Transverse colon (tissue), 4 donors: ENCODE results near the gene ZNF407. TPM values are rescaled to one million over a fixed set of nuclear protein-coding genes. Genes with fewer than 3 reads are reported as not detected.

Source experiments
- DNase-seq: peaks from one replicate; pipeline ENCODE4 v3.0.0-alpha.2; 2019
- H3K27ac ChIP-seq, 4 donors: fragments of 200-600 bp; sonication (generic); 2 replicates each; pipeline ENCODE4 v1.5.1; 2016 to 2018; ENCODE audit warnings: inconsistent platforms in 4 of 4
- H3K27me3 ChIP-seq: fragments of 200-600 bp; sonication (generic); 2 replicates; pipeline ENCODE4 v1.5.1; 2017; ENCODE audit warnings: inconsistent platforms
- H3K36me3 ChIP-seq, 4 donors: fragments of 200-600 bp; sonication (generic); 2 replicates each; pipeline ENCODE4 v1.5.1; 2017 to 2019; ENCODE audit warnings: inconsistent platforms in 4 of 4
- H3K4me1 ChIP-seq, 4 donors: fragments of 200-600 bp; sonication (generic); 2 replicates each; pipeline ENCODE4 v1.5.1; 2017 to 2020; ENCODE audit warnings: inconsistent platforms in 4 of 4
- H3K4me3 ChIP-seq, 4 donors: fragments of 200-600 bp; sonication (generic); 1 replicate in 1 of 4; 2 replicates in 3 of 4; pipeline versions ENCODE4 v1.5.1 to v1.6.1; 2017 to 2019; ENCODE audit warnings: inconsistent platforms in 4 of 4
- H3K9me3 ChIP-seq, 2 donors: fragments of 200-600 bp; sonication (generic); 2 replicates each; pipeline ENCODE4 v1.5.1; 2017 to 2019; ENCODE audit warnings: inconsistent platforms in 2 of 2
- EP300 ChIP-seq: sonication (generic); formaldehyde crosslinking; IDR thresholded peaks from one replicate; pipeline ENCODE4 v1.6.1; 2017; ENCODE audit warnings: antibody characterized with exemption, low read depth
- POLR2A ChIP-seq: fragments of 450-650 bp; IDR thresholded peaks from one replicate; pipeline ENCODE4 v1.6.1; 2016; ENCODE audit warnings: antibody characterized with exemption, mild to moderate bottlenecking, moderate library complexity
- POLR2AphosphoS5 ChIP-seq, 3 donors: sonication (generic); formaldehyde crosslinking; IDR thresholded peaks; one replicate each; pipeline ENCODE4 v1.6.1; 2016; ENCODE audit warnings: antibody characterized with exemption in 3 of 3
- WGBS, 2 donors: methylation state at CpG; one replicate each; pipeline ENCODE4 v1.1.5; 2018; ENCODE audit warnings: low coverage in 1 of 2; 5-methylcytosine and 5-hydroxymethylcytosine counted together
- in situ Hi-C, 4 donors: fragments of 200-750 bp; cut with MboI; loops; one replicate each; pipeline versions ENCODE4 v1.15.0 to v1.15.1; 2017; ENCODE audit warnings: low sequenced_read_pairs in 3 of 4, low pct_ligation_motif_present in 1 of 4, low pct_unique_long_range_greater_than_20kb in 1 of 4
- intact Hi-C: fragments of 100-400 bp; cut with DNase I; formaldehyde crosslinking; loops from one replicate; pipeline ENCODE4 v1.15.1; 2023; ENCODE audit warnings: low total_unique reads
- total RNA-seq, 4 donors: library from RNA; depleted of rRNA; stranded (reverse); fragments of >200 nt; gene quantifications; one replicate each; pipeline ENCODE4 v1.1.0, GENCODE V29; 2016
- TF ChIP-seq, protein P1 (sequence below), 5 experiments: fragments of 200-600 bp in 3 of 5; fragments of 450-650 bp in 2 of 5; sonication (generic) in 3 of 5; IDR thresholded peaks; 1 replicate in 2 of 5; 2 replicates in 3 of 5; pipeline ENCODE4 v1.5.1; 2016 to 2017; ENCODE audit warnings: antibody characterized with exemption in 5 of 5, inconsistent platforms in 3 of 5, mild to moderate bottlenecking in 2 of 5, moderate library complexity in 1 of 5

The ZNF407 gene
- total RNA-seq, 4 donors from 2014 or later, result 13.5 to 24.1 (median 20.1) TPM

DNA sequence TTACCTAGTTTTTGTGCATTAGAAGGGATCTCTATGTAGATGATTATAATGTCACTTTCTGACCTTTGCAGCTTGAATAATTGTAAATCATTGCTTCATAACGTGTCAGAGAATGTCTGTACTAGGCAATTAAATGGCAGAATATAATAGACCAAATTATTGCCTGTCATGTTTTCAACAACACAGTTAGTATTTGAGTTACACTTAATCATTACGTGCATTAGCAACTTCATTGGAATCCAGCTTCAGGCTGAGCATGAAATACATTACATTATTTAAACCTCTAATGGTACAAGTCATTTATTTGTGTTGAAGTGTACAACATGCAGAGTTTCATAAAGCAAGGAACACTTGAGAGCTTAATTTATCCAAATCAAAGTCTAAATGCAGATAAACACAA lies 48.0 kb downstream of the ZNF407 start:
- Histone ChIP-seq H3K36me3 (no peaks in the 10 kb centered on the region), H3K4me3 (no peak overlapping the region), H3K27me3 (no peaks in the 10 kb centered on the region), H3K4me1 (no peaks in the 10 kb centered on the region), H3K9me3 (no peaks in the 10 kb centered on the region), H3K27ac (no peak overlapping the region)
- DNase-seq, result no peak
- TF ChIP-seq POLR2A, result no peak
- TF ChIP-seq, protein P1, sequence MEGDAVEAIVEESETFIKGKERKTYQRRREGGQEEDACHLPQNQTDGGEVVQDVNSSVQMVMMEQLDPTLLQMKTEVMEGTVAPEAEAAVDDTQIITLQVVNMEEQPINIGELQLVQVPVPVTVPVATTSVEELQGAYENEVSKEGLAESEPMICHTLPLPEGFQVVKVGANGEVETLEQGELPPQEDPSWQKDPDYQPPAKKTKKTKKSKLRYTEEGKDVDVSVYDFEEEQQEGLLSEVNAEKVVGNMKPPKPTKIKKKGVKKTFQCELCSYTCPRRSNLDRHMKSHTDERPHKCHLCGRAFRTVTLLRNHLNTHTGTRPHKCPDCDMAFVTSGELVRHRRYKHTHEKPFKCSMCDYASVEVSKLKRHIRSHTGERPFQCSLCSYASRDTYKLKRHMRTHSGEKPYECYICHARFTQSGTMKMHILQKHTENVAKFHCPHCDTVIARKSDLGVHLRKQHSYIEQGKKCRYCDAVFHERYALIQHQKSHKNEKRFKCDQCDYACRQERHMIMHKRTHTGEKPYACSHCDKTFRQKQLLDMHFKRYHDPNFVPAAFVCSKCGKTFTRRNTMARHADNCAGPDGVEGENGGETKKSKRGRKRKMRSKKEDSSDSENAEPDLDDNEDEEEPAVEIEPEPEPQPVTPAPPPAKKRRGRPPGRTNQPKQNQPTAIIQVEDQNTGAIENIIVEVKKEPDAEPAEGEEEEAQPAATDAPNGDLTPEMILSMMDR (IDR thresholded peaks at IDR 0.05), result no peak
- no peak for TF ChIP-seq POLR2AphosphoS5 (IDR thresholded peaks at IDR 0.05)
- TF ChIP-seq EP300, result no peak
- in situ Hi-C loops (no loop called here), intact Hi-C loops (no loop called here)
- 82 to 100% methylated on average over 1 to 2 of the region's 2 CpGs for WGBS, 2 donors

DNA sequence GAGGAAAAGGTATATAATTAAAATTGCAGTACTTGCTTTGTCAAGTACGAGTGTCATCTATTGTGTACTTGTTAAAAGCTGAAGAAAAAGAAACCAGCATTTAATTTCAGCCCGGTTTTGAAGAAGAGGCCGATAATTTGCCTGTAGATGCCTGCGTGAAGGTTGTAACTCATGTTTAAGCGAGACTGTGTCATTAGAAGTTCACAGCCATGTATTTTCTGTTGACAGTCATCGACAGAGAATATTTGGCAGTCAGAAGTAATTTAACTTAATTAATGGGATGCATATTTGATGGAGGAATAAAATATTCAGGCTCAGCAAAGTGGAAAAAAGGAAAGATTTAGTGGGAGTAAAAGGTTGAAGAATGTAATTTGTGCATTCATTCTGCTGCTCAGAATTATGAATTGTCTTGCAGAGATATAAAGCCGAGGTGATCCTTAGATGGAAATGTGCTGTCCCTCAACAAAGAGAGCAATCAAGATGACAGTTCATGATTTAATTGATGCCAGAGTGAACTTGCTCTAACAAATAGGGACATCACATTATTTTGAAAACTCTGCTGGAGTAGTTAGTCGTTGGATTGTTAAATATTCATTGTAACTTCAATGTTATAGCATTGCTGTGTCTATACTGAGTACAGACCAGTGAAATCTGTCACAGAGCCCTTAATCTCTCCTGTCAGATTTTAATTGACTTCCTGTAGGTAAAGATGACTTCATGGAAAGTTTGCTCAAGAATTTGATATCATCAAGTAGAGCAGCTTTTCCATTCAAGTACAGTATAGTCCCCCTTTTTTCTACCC lies 53.9 kb downstream of the ZNF407 start:
- Histone ChIP-seq H3K27ac (no peak overlapping the region), H3K4me1 (no peaks in the 10 kb centered on the region), H3K9me3 (no peaks in the 10 kb centered on the region), H3K4me3 (no peak overlapping the region), H3K27me3 (no peaks in the 10 kb centered on the region), H3K36me3 (no peaks in the 10 kb centered on the region)
- TF ChIP-seq POLR2AphosphoS5 (IDR thresholded peaks at IDR 0.05), result no peak
- TF ChIP-seq POLR2A, result no peak
- TF ChIP-seq EP300, result no peak
- TF ChIP-seq, protein P1 (IDR thresholded peaks at IDR 0.05), result no peak
- in situ Hi-C loops (loop anchor here (25.0 kb wide), 2 partner anchors 836 to 1686 kb away; no protein-coding TSS in a partner anchor), intact Hi-C loops (no loop called here)
- 76% methylated on average over 8 of the region's 8 CpGs for WGBS, 2 donors
- DNase-seq, result no peak

DNA sequence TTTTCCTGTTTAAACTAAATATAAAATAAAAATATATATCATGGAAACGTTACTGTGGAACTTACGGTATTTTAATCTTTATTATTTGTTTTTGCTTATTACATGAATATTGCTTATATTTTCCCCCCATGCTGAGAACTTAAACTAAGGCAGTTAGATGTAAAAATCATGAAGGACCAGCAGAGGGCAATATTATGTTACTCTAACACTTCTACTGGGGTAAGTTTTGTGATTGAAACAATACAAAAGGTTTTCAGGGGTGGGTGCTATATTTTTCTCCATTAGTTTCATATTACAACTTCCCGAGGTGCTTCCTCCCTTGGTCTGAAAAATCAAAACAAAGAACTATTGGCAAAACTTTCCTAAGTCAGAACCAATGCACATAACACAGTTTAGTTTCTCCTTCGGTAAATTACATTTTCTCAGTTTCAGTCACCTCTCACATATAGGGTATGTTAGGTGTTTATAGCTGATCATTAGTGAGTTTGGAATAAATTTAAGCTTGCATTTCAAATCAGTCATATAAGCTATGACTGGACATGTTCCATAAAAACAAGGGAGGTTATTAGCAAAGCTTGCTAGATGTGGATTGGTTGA lies 54.8 kb downstream of the ZNF407 start:
- Histone ChIP-seq H3K27ac (no peak overlapping the region), H3K4me1 (no peaks in the 10 kb centered on the region), H3K9me3 (no peaks in the 10 kb centered on the region), H3K4me3 (no peak overlapping the region), H3K27me3 (no peaks in the 10 kb centered on the region), H3K36me3 (no peaks in the 10 kb centered on the region)
- intact Hi-C loops (no loop called here), in situ Hi-C loops (loop anchor here (25.0 kb wide), 2 partner anchors 835 to 1685 kb away; no protein-coding TSS in a partner anchor)
- TF ChIP-seq, protein P1 (IDR thresholded peaks at IDR 0.05), result peak; percentile 51 to 68 (median 52)
- no peak for TF ChIP-seq POLR2AphosphoS5 (IDR thresholded peaks at IDR 0.05)
- TF ChIP-seq EP300, result no peak
- no peak for TF ChIP-seq POLR2A
- DNase-seq, result no peak
- WGBS, 2 donors, result 48% methylated on average over 4 of the region's 4 CpGs

DNA sequence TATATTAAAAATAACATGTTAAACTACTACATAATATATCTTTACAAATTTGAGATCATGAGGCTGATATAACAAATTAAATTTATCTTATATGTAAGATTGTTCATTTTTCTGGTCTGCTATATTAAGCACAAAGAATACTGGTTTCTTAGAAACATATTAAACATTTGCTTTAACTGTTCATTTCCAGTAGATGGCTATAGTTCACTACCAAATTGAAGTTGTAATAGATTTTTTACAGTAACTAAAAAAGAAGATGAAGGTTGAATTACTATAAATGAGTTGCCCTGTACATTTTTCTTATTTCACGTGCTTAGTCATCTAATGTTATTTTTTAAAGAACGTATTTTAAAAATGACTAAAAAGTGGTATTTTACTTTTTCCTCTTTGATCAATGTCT lies 57.0 kb downstream of the ZNF407 start:
- Histone ChIP-seq H3K4me3 (no peak overlapping the region), H3K4me1 (no peaks in the 10 kb centered on the region), H3K36me3 (no peaks in the 10 kb centered on the region), H3K9me3 (no peaks in the 10 kb centered on the region), H3K27me3 (no peaks in the 10 kb centered on the region), H3K27ac (no peak overlapping the region)
- no peak for DNase-seq
- 64 to 81% methylated on average over 2 of the region's 2 CpGs for WGBS, 2 donors
- in situ Hi-C loops, result loop anchor here (25.0 kb wide), 2 partner anchors 833 to 1683 kb away; no protein-coding TSS in a partner anchor
- TF ChIP-seq, protein P1 (IDR thresholded peaks at IDR 0.05), result peak in 1 of 5 experiments; percentile 3
- TF ChIP-seq POLR2AphosphoS5 (IDR thresholded peaks at IDR 0.05), result no peak
- intact Hi-C loops, result loop anchor here (5.0 kb wide), 1 partner anchor 548 kb away; no protein-coding TSS in a partner anchor
